ENCODE data around the gene SLX9.
"Not testable (repeated sequence)": the region's sequence is repeated elsewhere in the genome, so short reads cannot be mapped to it uniquely, and the experiment has no call there.

Gene SLX9

DNA sequence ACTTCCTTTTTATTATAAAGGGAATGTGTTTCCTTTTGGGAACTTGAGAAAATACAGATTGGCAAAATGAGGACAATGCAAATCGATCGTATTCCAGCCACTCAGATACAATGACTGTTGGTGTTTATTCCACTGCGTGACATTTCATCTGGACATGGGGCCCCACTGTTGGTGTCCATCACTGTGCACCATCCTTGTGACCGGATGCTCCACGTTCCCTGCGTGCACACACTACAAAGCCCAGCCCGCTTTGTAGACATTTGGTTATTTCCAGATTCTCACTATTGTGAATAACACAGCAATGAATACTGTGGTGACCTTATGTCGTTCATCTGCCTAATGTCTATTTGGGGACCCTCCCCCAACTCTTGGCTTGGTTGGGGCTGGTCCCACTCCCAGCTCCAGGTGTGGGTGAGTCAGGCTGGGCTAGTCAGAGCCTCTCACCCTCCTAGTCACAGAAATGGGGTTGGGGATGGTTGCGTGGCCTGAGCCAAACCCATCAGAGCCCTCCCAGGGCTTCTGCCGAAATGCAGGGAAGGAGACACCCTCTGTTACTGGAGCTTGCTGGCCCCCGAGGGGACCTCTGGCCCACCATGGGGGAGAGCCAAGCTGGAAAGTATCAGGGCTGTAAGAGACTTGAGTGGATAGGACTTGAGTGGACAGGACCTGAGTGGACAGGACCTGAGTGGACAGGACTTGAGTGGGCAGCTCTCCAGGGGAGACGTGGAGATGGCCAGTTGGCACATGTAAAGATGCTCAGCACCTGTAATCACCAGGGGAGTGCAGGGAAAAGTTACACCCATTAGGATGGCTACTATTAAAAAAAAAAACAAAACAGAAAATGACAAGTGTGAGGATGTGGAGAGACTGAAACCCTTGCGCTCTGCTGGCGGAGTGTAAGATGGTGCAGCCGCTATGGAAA lies 77.5 kb downstream of the SLX9 start:
- H3K4me1 ChIP-seq (ENCODE audit: insufficient read depth, low read length): peaks cover 10% of the 10 kb centered on the region
- H3K27ac ChIP-seq (ENCODE audit: low read length): no peak overlapping the region
- no peaks in the 10 kb centered on the region for H3K36me3 ChIP-seq (ENCODE audit: insufficient read depth, low read depth, low read length)
- H3K9ac ChIP-seq (ENCODE audit: low read depth, low read length): no peak overlapping the region
- H3K27me3 ChIP-seq (ENCODE audit: insufficient read depth, low read length): peaks cover 56% of the 10 kb centered on the region
- H3K4me3 ChIP-seq (ENCODE audit: low read length): no peak overlapping the region
- H3K9me3 ChIP-seq (ENCODE audit: insufficient read depth, low read depth, low read length): no peaks in the 10 kb centered on the region

DNA sequence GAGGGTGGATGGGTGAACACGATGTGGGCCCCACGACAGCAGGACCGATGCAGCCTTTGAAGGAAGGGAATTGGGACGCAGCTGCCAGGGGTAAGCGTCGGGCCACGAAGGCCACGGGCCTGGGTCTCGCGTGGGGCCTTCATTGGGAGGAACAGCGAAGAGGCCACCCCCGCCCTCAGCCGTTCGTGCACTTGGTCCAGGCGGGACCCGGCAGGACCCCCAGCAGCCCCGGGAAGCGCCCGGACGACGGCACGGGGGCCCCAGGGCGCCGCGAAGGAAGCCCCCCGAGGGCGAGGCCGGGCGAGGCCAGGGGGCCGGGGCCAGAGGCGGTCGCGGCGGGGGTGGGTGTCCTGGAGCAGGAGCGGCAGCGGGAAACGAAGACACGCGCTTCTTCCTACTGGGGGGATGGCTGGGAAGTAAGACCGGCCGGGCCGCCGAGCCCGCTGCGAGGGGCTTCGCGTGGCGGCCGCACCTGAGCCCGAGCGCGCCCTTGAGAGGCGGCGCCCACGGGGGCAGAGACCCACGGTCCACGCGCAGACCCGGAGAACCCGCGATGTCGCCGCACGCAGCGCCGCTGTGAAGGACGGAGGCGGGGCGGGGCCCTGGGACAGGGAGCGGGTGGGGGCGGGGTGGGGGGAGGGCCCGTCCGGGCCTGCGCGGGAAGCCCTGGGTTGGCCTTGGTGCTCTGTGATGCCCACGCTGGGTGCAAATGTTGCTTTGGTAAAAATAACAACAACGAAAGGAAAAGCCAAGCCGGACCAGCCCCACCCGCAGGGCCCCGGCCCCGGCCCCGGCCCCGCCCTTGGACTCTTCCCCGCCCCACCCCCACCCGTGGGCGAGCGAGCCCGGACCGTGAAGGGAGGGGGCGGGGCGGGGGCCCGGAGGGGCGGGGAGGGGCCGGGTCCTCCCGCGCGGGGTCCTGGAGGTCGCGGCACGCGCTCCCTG lies 78.6 kb downstream of the SLX9 start:
- Histone ChIP-seq H3K4me3 (ENCODE audit: low read length) (peak overlapping the region; percentile 42; the same call in 1 of the 2 replicates), H3K36me3 (ENCODE audit: insufficient read depth, low read depth, low read length) (no peaks in the 10 kb centered on the region), H3K27ac (ENCODE audit: low read length) (no peak overlapping the region), H3K9ac (ENCODE audit: low read depth, low read length) (no peak overlapping the region), H3K9me3 (ENCODE audit: insufficient read depth, low read depth, low read length) (no peaks in the 10 kb centered on the region), H3K4me1 (ENCODE audit: insufficient read depth, low read length) (peaks cover 2% of the 10 kb centered on the region; the same call in 1 of the 2 replicates), H3K27me3 (ENCODE audit: insufficient read depth, low read length) (peaks cover 56% of the 10 kb centered on the region)

DNA sequence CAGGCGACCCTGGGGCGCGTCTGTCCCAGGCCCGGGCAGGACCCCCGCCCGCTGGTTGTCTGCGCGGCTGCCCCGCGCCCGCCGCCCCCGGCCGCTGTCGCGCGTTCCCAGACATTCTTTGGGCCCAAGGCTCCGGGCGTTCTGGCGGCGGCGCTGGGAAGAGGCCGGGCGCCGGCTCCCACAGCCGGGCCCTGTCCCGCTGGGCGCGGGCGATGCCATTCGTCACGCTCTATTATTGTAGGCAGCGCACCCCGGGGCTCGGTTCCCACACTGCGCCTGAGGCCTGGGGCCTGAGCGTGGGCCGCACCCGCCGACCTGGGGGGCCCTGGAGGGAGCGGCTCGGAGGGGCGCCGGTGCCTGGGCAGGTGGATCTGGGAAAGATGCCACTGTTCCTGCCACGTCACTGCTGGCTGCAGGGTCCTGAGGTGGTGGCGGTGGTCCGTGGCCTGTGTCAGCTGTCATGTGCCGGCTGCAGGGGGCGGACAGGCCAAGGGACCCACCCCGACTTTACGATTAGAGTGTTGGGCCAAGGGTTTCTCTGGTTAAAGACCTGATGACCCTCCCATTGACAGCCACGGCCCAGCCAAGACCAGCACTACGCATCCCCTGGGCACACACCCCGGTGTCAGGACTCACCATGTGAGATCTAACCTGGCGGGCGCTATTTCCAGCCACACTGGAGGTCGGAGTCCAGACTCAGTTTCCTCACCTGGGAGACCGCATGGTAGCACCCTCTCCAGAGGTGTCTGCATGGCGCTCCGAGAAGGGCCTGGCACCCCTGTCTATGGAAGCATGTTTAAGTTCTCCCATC lies 79.5 kb downstream of the SLX9 start:
- peaks cover 56% of the 10 kb centered on the region for H3K27me3 ChIP-seq (ENCODE audit: insufficient read depth, low read length)
- no peak overlapping the region for H3K9ac ChIP-seq (ENCODE audit: low read depth, low read length)
- H3K27ac ChIP-seq (ENCODE audit: low read length): no peak overlapping the region
- H3K9me3 ChIP-seq (ENCODE audit: insufficient read depth, low read depth, low read length): no peaks in the 10 kb centered on the region
- H3K36me3 ChIP-seq (ENCODE audit: insufficient read depth, low read depth, low read length): no peaks in the 10 kb centered on the region
- H3K4me3 ChIP-seq (ENCODE audit: low read length): no peak overlapping the region
- no peaks in the 10 kb centered on the region; the same call in 1 of the 2 replicates for H3K4me1 ChIP-seq (ENCODE audit: insufficient read depth, low read length)

DNA sequence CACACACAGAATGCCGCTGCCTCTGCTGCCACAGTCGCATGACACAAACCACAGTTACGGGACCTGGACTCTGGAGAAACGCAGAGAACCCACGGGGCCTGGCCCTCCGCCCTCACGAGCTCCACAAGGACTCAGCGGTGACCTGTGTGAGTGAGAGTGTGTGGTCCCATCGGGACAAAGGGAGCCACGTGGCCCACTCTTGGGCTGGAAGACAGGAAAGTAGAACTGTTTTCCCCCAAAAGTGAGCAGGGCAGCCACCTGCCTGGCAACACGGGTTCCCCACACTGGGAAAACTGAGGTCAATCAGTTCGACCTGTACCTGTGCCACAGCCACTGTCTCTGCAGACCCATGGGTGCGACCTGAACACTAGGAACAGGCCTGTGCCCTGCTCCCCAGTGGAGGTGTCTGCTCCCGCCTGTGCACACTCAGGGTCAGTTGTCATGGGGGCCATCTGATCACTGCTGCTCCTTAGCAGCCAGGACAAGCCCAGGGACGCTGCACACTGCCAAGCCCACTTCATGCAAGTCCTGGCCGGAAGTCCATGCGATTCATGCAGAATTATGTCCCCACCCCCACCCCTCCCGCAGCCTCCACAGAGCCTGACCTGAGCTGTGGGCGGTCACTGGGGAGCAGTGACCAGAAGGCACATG lies 80.2 kb downstream of the SLX9 start:
- H3K27ac ChIP-seq (ENCODE audit: low read length): no peak overlapping the region
- no peak overlapping the region for H3K9ac ChIP-seq (ENCODE audit: low read depth, low read length)
- H3K9me3 ChIP-seq (ENCODE audit: insufficient read depth, low read depth, low read length): no peaks in the 10 kb centered on the region
- H3K36me3 ChIP-seq (ENCODE audit: insufficient read depth, low read depth, low read length): no peaks in the 10 kb centered on the region
- H3K4me1 ChIP-seq (ENCODE audit: insufficient read depth, low read length): no peaks in the 10 kb centered on the region
- no peak overlapping the region for H3K4me3 ChIP-seq (ENCODE audit: low read length)
- peaks cover 53% of the 10 kb centered on the region for H3K27me3 ChIP-seq (ENCODE audit: insufficient read depth, low read length)

GRCh38 chr21:45020629-45021427 lies 81.0 kb downstream of the SLX9 start:
- no peaks in the 10 kb centered on the region for H3K36me3 ChIP-seq (ENCODE audit: insufficient read depth, low read depth, low read length)
- H3K4me3 ChIP-seq (ENCODE audit: low read length): no peak overlapping the region
- peaks cover 44% of the 10 kb centered on the region for H3K27me3 ChIP-seq (ENCODE audit: insufficient read depth, low read length)
- H3K27ac ChIP-seq (ENCODE audit: low read length): no peak overlapping the region
- H3K4me1 ChIP-seq (ENCODE audit: insufficient read depth, low read length): no peaks in the 10 kb centered on the region
- H3K9ac ChIP-seq (ENCODE audit: low read depth, low read length): no peak overlapping the region
- H3K9me3 ChIP-seq (ENCODE audit: insufficient read depth, low read depth, low read length): no peaks in the 10 kb centered on the region

- no peak overlapping the region for H3K27ac ChIP-seq (ENCODE audit: low read length)
- no peaks in the 10 kb centered on the region for H3K4me1 ChIP-seq (ENCODE audit: insufficient read depth, low read length)
Observed at GRCh38 chr21:45021428-45022347, 81.9 kb downstream of the SLX9 start.

DNA sequence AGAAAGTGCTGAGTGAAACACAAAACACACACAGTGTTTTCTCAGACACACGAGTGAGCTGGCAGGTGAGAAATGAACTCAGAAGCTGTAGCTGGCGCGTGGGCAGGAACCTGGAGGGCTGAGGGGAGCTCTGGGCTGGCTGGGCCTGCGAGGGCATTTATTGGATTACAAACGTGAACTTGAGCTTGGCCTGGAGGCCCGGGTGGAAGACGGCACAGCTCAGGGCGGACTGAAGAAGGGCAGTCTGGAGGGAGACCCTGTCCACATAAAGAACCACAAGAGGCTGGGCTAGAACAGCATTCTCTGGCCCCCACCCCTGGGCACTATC lies 82.5 kb downstream of the SLX9 start:
- Histone ChIP-seq H3K4me1 (ENCODE audit: insufficient read depth, low read length) (no peaks in the 10 kb centered on the region), H3K27me3 (ENCODE audit: insufficient read depth, low read length) (peaks cover 30% of the 10 kb centered on the region), H3K9me3 (ENCODE audit: insufficient read depth, low read depth, low read length) (no peaks in the 10 kb centered on the region), H3K27ac (ENCODE audit: low read length) (no peak overlapping the region), H3K36me3 (ENCODE audit: insufficient read depth, low read depth, low read length) (no peaks in the 10 kb centered on the region), H3K9ac (ENCODE audit: low read depth, low read length) (no peak overlapping the region), H3K4me3 (ENCODE audit: low read length) (no peak overlapping the region)

More at GRCh38 chr21:45021428-45022347, 81.9 kb downstream of the SLX9 start:
- no peaks in the 10 kb centered on the region for H3K9me3 ChIP-seq (ENCODE audit: insufficient read depth, low read depth, low read length)
- no peak overlapping the region for H3K4me3 ChIP-seq (ENCODE audit: low read length)
- H3K27me3 ChIP-seq (ENCODE audit: insufficient read depth, low read length): peaks cover 36% of the 10 kb centered on the region
- no peaks in the 10 kb centered on the region for H3K36me3 ChIP-seq (ENCODE audit: insufficient read depth, low read depth, low read length)
- H3K9ac ChIP-seq (ENCODE audit: low read depth, low read length): no peak overlapping the region

DNA sequence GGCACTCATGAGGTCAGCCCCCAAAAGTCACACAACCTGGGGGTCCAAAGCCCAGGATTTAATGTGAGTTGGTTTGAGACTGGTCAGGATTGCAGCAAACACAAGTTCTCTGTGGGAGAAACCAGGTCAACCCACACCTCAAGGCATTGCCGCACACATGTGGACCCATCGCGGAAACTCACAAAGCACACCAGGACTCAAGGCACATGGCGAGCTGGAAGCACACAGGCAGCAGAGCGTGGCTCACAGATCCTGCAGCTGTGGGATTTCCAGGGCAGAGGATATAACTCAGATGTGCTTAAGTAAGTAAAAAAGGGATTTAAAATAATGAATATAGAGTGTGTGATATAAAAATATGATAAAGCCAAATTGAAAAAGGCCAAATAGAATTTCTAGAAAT lies 82.9 kb downstream of the SLX9 start:
- no peak overlapping the region for H3K9ac ChIP-seq (ENCODE audit: low read depth, low read length)
- no peak overlapping the region for H3K27ac ChIP-seq (ENCODE audit: low read length)
- H3K9me3 ChIP-seq (ENCODE audit: insufficient read depth, low read depth, low read length): no peaks in the 10 kb centered on the region
- H3K4me3 ChIP-seq (ENCODE audit: low read length): no peak overlapping the region
- no peaks in the 10 kb centered on the region for H3K36me3 ChIP-seq (ENCODE audit: insufficient read depth, low read depth, low read length)
- no peaks in the 10 kb centered on the region for H3K4me1 ChIP-seq (ENCODE audit: insufficient read depth, low read length)
- H3K27me3 ChIP-seq (ENCODE audit: insufficient read depth, low read length): peaks cover 25% of the 10 kb centered on the region

DNA sequence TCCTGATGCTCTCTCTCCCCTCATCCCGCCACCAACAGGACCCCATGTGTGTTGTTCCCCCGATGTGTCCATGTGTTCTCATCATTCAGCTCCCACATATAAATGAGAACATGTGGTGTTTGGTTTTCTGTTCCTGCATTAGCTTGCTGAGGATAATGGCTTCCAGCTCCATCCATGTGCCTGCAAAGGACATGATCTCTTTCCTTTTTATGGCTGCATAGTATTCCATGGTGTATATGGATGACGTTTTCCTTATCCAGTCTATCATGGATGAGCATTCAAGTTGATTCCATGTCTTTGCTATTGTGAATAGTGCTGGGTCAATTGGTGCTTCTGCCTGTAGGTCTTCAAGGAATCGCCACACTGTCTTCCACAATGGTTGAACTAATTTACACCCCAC lies 84.7 kb downstream of the SLX9 start:
- not testable (repeated sequence) for H3K4me1 ChIP-seq (ENCODE audit: insufficient read depth, low read length); H3K27ac ChIP-seq (ENCODE audit: low read length); H3K36me3 ChIP-seq (ENCODE audit: insufficient read depth, low read depth, low read length); H3K4me3 ChIP-seq (ENCODE audit: low read length); H3K9me3 ChIP-seq (ENCODE audit: insufficient read depth, low read depth, low read length); H3K9ac ChIP-seq (ENCODE audit: low read depth, low read length)
- peaks cover 17% of the 10 kb centered on the region for H3K27me3 ChIP-seq (ENCODE audit: insufficient read depth, low read length)

All from iPS-20b (cell line).